Activated CD8-positive, alpha-beta T cell treated with anti-CD3 and anti-CD28 coated beads for 36 hours (primary cell): ENCODE measurements around the gene B3GAT3. TPM values are rescaled to one million over a fixed set of nuclear protein-coding genes. Genes with fewer than 3 reads are reported as not detected.

Source experiments
- ATAC-seq: fragments of 200-7000 bp; cut with Tn5 transposase; one replicate; pipeline ENCODE4 v1.10.0; 2021; ENCODE audit warnings: mild to moderate bottlenecking, moderate library complexity
- CTCF ChIA-PET: fragments of 350-600 bp; sonication (Branson Sonifier 250); formaldehyde crosslinking; loops from one replicate; lab custom pipeline; 2021; ENCODE audit warnings: antibody characterized with exemption; lab: Charles Lee
- POLR2A ChIA-PET: fragments of 350-600 bp; sonication (Branson Sonifier 250); formaldehyde crosslinking; loops from one replicate; lab custom pipeline; 2021; ENCODE audit warnings: antibody characterized with exemption; lab: Charles Lee
- DNase-seq: peaks from one replicate; pipeline ENCODE4 v3.0.0-alpha.2; 2020
- H3K27ac Mint-ChIP-seq: one replicate; pipeline ENCODE4 v1.8.0; 2021; ENCODE audit warnings: mild to moderate bottlenecking, mixed read lengths
- H3K27me3 Mint-ChIP-seq: one replicate; pipeline ENCODE4 v1.8.0; 2021; ENCODE audit warnings: mixed read lengths
- H3K36me3 Mint-ChIP-seq: one replicate; pipeline ENCODE4 v1.8.0; 2021; ENCODE audit warnings: low read depth, mixed read lengths
- H3K4me1 Mint-ChIP-seq: one replicate; pipeline ENCODE4 v1.8.0; 2021; ENCODE audit warnings: low read depth, mixed read lengths
- H3K4me3 Mint-ChIP-seq: one replicate; pipeline ENCODE4 v1.8.0; 2021; ENCODE audit warnings: mild to moderate bottlenecking, moderate library complexity, mixed read lengths
- H3K9me3 Mint-ChIP-seq: one replicate; pipeline ENCODE4 v1.8.0; 2021; ENCODE audit warnings: mixed read lengths
- CTCF ChIP-seq: fragments of 200-600 bp; IDR thresholded peaks from one replicate; pipeline ENCODE4 v1.8.0; 2022; ENCODE audit warnings: antibody characterized with exemption, mild to moderate bottlenecking
- intact Hi-C: fragments of 100-400 bp; cut with micrococcal nuclease; formaldehyde crosslinking; loops from one replicate; pipeline ENCODE4 v1.10.0; 2022
- total RNA-seq, 2 experiments: library from RNA; stranded (reverse); gene quantifications; one replicate each; pipeline ENCODE4 v1.2.3, GENCODE V29; 2021

B3GAT3 gene
- total RNA-seq, 2 experiments from 2014 or later = 59.1 to 61.4 TPM

- Mint-ChIP-seq H3K27me3 (no peaks in the 10 kb centered on the region), H3K4me1 (peaks cover 30% of the 10 kb centered on the region), H3K4me3 (peak within 1 kb of the TSS; percentile 100), H3K36me3 (peaks cover 40% of the 10 kb centered on the region), H3K9me3 (no peaks in the 10 kb centered on the region), H3K27ac (peak within 1 kb of the TSS; percentile 99)
- ChIA-PET POLR2A (interaction anchor here (0.8 to 13.3 kb wide), 15 partner anchors 9 to 209 kb away, joined by 3 to 263 read pairs (median 6); partner anchors contain the start of genes B3GAT3, C11orf98, CSKMT and LBHD1), CTCF (interaction anchor here (0.8 to 1.6 kb wide), 3 partner anchors 35 to 108 kb away, joined by 3 to 4 read pairs (median 3); partner anchors contain the start of gene ZBTB3)
- no peak for TF ChIP-seq CTCF
- ATAC-seq (peak; percentile 98), DNase-seq (peak; percentile 100)
- intact Hi-C loops = loop anchor here (5.0 kb wide), 1 partner anchor 34 kb away; the partner anchor contains the start of genes EML3 and ROM1
These were observed 24.4 kb upstream of the B3GAT3 start, which contains the start of gene GANAB for GRCh38 chr11:62645946-62646824. TSS of gene GANAB (minus strand) at chr11:62646613. CDS start at chr11:62646599, 14 bp downstream.

GRCh38 chr11:62645671-62645945 lies 23.8 kb upstream of the B3GAT3 start:
- no peak for TF ChIP-seq CTCF
- Mint-ChIP-seq H3K9me3 (no peaks in the 10 kb centered on the region), H3K4me1 (peaks cover 31% of the 10 kb centered on the region), H3K36me3 (peaks cover 41% of the 10 kb centered on the region), H3K27me3 (no peaks in the 10 kb centered on the region), H3K4me3 (peak overlapping the region; percentile 100), H3K27ac (peak overlapping the region; percentile 99)
- ChIA-PET POLR2A (interaction anchor here (0.8 to 13.3 kb wide), 14 partner anchors 10 to 210 kb away, joined by 3 to 263 read pairs (median 6); partner anchors contain the start of genes B3GAT3, C11orf98, CSKMT and LBHD1), CTCF (no interaction called here)
- intact Hi-C loops = loop anchor here (5.0 kb wide), 1 partner anchor 33 kb away; the partner anchor contains the start of genes EML3 and ROM1
- ATAC-seq = no peak
- DNase-seq = peak; percentile 18

GRCh38 chr11:62644220-62644619 lies 22.4 kb upstream of the B3GAT3 start:
- ChIA-PET POLR2A (interaction anchor here (1.4 to 13.3 kb wide), 6 partner anchors 15 to 211 kb away, joined by 3 to 263 read pairs (median 10); partner anchors contain the start of genes B3GAT3, C11orf98, CSKMT and LBHD1), CTCF (interaction anchor here (0.7 kb wide), 1 partner anchor 52 kb away, joined by 3 read pairs; no protein-coding TSS in a partner anchor)
- peak overlapping the region; percentile 53 for H3K4me3 Mint-ChIP-seq
- intact Hi-C loops = no loop called here
- peaks cover 39% of the 10 kb centered on the region for H3K4me1 Mint-ChIP-seq
- peak overlapping the region; percentile 47 for H3K27ac Mint-ChIP-seq
- peaks cover 47% of the 10 kb centered on the region for H3K36me3 Mint-ChIP-seq
- ATAC-seq (no peak), DNase-seq (no peak)
- TF ChIP-seq CTCF = no peak
- H3K27me3 Mint-ChIP-seq = no peaks in the 10 kb centered on the region
- H3K9me3 Mint-ChIP-seq = no peaks in the 10 kb centered on the region

- H3K36me3 Mint-ChIP-seq = peaks cover 59% of the 10 kb centered on the region
- no peak for TF ChIP-seq CTCF
- peak overlapping the region; percentile 63 for H3K27ac Mint-ChIP-seq
- ChIA-PET CTCF (no interaction called here), POLR2A (interaction anchor here (0.8 to 1.6 kb wide), 4 partner anchors 9 to 209 kb away, joined by 3 to 7 read pairs (median 4); partner anchors contain the start of gene INTS5)
- DNase-seq (no peak), ATAC-seq (no peak)
- no peak overlapping the region for H3K4me3 Mint-ChIP-seq
- H3K4me1 Mint-ChIP-seq = peaks cover 15% of the 10 kb centered on the region
- intact Hi-C loops = no loop called here
- no peaks in the 10 kb centered on the region for H3K9me3 Mint-ChIP-seq
- H3K27me3 Mint-ChIP-seq = no peaks in the 10 kb centered on the region
These were observed 10.7 kb upstream of the B3GAT3 start for GRCh38 chr11:62632492-62632891.
